Lung (tissue), 12 donors: ENCODE data around the gene GARIN3. TPM values are rescaled to one million over a fixed set of nuclear protein-coding genes. Genes with fewer than 3 reads are reported as not detected.
A peak's percentile ranks its signal among the peaks of the same experiment; 100 is the strongest.

Experiments used
- ATAC-seq: fragments of 200-7000 bp; cut with Tn5 transposase; one replicate; pipeline ENCODE4 v1.9.1; 2020; ENCODE audit warnings: moderate number of reproducible peaks; ENCODE audit not compliant: insufficient read depth, low FRiP score
- DNase-seq, 3 donors: peaks; one replicate each; pipeline ENCODE4 v3.0.0-alpha.2; 2013 to 2017
- H3K27ac ChIP-seq, 2 donors: one replicate each; pipeline ENCODE4 v1.5.1; 2013; ENCODE audit warnings: mild to moderate bottlenecking in 2 of 2, moderate library complexity in 2 of 2, control low read depth in 1 of 2, inconsistent platforms in 1 of 2, low read depth in 1 of 2, low read length in 1 of 2
- H3K27me3 ChIP-seq, 3 donors: one replicate each; pipeline ENCODE4 v1.5.1; 2013; ENCODE audit warnings: low read length in 2 of 3; ENCODE audit not compliant: control insufficient read depth in 3 of 3, insufficient read depth in 3 of 3
- H3K36me3 ChIP-seq, 4 donors: one replicate each; pipeline ENCODE4 v1.5.1; 2013; ENCODE audit warnings: low read length in 4 of 4, mild to moderate bottlenecking in 1 of 4, moderate library complexity in 1 of 4; ENCODE audit not compliant: control insufficient read depth in 4 of 4, insufficient read depth in 4 of 4
- H3K4me1 ChIP-seq, 5 donors: one replicate each; pipeline ENCODE4 v1.5.1; 2013; ENCODE audit warnings: low read length in 5 of 5, mild to moderate bottlenecking in 2 of 5, moderate library complexity in 1 of 5; ENCODE audit not compliant: control insufficient read depth in 5 of 5, insufficient read depth in 5 of 5
- H3K4me3 ChIP-seq: one replicate; pipeline ENCODE4 v1.5.1; 2013; ENCODE audit warnings: mild to moderate bottlenecking, control low read depth, moderate library complexity
- H3K9ac ChIP-seq, 2 donors: one replicate each; pipeline ENCODE4 v1.5.1; 2013; ENCODE audit warnings: low read length in 2 of 2, control low read depth in 1 of 2; ENCODE audit not compliant: insufficient read depth in 1 of 2
- H3K9me3 ChIP-seq, 4 donors: one replicate each; pipeline ENCODE4 v1.5.1; 2013; ENCODE audit warnings: low read length in 3 of 4, mild to moderate bottlenecking in 1 of 4, moderate library complexity in 1 of 4; ENCODE audit not compliant: control insufficient read depth in 4 of 4, insufficient read depth in 3 of 4
- WGBS, 2 donors: extraction: QIAGEN DNeasy Blood & Tissue Kit; methylation state at CpG; one replicate each; pipeline ENCODE4 v1.1.7; 2013; 5-methylcytosine and 5-hydroxymethylcytosine counted together
- polyA plus RNA-seq, 2 donors: library from polyadenylated mRNA; stranded (reverse); fragments of 200-250 nt; gene quantifications; one replicate each; pipeline ENCODE4 v1.2.1, GENCODE V29; 2013
- total RNA-seq, 2 donors: library from RNA; depleted of rRNA in 1 of 2; stranded (reverse); fragments of >200 nt in 1 of 2; gene quantifications; one replicate each; pipeline ENCODE4 v1.2.1, GENCODE V29; 2014 to 2021
- TF ChIP-seq, protein P1 (sequence below): IDR thresholded peaks from 2 replicates; pipeline ENCODE4 v1.5.1; 2012; ENCODE audit warnings: mild to moderate bottlenecking; ENCODE audit errors: control extremely low read depth, extremely low read depth
- donor health status: control.
- donor health status: control.
- donor health status: Bipolar disorder and iron deficiency.
- donor health status: healthy.
- donor health status: DM: yes; HTN: yes; CAD: no.

Gene GARIN3
- total and polyA plus RNA-seq, 4 donors, result not detected

DNA sequence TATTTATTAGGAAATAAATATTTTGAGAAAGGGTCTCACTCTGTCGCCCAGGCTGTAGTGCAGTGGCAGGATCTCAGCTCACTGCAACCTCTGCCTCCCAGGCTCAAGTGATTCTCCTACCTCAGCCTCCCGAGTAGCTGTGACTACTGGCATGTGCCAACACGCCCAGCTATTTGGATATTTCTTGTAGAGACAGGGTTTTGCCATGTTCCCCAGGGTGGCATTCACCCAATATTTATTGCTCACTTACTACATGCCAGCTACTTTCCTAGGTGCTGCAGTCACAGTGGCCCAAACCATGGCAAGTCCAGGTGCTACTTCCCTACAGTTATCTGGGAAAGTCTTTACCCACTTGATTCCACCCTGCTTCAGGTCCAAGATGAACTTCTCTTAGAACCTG, 15.1 kb downstream of the GARIN3 start:
- H3K9me3 ChIP-seq, result no peaks in the 10 kb centered on the region
- peaks cover 0 to 2% (median 0%) of the 10 kb centered on the region in 3 donors for H3K27me3 ChIP-seq
- DNase-seq (no peak), ATAC-seq (no peak)
- no peak overlapping the region for H3K9ac ChIP-seq
- H3K27ac ChIP-seq, result no peak overlapping the region
- TF ChIP-seq, protein P1, sequence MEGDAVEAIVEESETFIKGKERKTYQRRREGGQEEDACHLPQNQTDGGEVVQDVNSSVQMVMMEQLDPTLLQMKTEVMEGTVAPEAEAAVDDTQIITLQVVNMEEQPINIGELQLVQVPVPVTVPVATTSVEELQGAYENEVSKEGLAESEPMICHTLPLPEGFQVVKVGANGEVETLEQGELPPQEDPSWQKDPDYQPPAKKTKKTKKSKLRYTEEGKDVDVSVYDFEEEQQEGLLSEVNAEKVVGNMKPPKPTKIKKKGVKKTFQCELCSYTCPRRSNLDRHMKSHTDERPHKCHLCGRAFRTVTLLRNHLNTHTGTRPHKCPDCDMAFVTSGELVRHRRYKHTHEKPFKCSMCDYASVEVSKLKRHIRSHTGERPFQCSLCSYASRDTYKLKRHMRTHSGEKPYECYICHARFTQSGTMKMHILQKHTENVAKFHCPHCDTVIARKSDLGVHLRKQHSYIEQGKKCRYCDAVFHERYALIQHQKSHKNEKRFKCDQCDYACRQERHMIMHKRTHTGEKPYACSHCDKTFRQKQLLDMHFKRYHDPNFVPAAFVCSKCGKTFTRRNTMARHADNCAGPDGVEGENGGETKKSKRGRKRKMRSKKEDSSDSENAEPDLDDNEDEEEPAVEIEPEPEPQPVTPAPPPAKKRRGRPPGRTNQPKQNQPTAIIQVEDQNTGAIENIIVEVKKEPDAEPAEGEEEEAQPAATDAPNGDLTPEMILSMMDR, result no peak
- H3K4me1 ChIP-seq, result no peaks in the 10 kb centered on the region
- H3K4me3 ChIP-seq, result no peak overlapping the region
- 86 to 98% methylated on average over 3 of the region's 3 CpGs for WGBS, 2 donors
- no peaks in the 10 kb centered on the region for H3K36me3 ChIP-seq

DNA sequence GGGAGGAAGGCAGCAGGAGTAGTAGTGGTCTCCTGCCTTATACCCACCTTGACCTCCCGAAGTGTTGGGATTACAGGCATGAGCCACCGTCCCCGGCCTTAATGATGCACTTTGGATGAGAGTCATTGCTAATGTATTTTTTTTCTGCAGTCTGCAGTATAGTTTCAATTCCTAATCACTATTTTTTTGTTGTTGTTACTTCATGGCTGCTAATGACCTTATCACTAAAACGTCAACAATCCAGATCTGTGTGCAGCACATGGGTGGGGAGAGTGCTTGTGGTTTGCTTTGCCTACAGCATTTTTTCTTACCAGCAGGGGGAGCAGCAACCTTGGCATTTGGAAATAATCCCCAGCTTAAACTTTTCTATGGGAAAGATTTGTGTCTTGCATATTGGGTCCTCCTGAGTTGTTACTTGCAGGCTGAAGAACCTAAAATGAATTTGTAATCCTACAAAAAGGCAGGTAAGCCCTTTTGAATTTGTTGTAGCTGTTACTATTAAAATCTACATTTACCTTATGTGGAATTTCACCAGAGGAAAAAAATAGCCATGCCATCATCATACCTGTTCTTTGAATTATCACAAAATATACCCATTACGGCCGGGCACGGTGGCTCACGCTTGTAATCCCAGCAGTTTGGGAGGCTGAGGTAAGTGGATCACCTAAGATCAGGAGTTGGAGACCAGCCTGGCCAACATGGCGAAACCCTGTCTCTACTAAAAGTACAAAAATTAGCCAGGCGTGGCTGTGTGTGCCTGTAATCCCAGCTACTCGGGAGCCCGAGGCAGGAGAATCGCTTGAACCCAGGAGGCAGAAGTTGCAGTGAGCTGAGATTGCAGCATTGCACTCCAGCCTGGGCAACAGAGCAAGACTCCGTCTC, 17.1 kb downstream of the GARIN3 start:
- Histone ChIP-seq H3K9ac (no peak overlapping the region), H3K4me3 (no peak overlapping the region), H3K9me3 (no peaks in the 10 kb centered on the region), H3K27ac (no peak overlapping the region), H3K4me1 (peaks cover 0 to under 1% (median 0%) of the 10 kb centered on the region in 5 donors), H3K36me3 (no peaks in the 10 kb centered on the region), H3K27me3 (peaks cover 0 to 2% (median 0%) of the 10 kb centered on the region in 3 donors)
- 82 to 83% methylated on average over 14 of the region's 14 CpGs for WGBS, 2 donors
- ATAC-seq (no peak), DNase-seq (peak; percentile 65 to 82 (median 81))
- TF ChIP-seq, protein P1, result peak; percentile 78

DNA sequence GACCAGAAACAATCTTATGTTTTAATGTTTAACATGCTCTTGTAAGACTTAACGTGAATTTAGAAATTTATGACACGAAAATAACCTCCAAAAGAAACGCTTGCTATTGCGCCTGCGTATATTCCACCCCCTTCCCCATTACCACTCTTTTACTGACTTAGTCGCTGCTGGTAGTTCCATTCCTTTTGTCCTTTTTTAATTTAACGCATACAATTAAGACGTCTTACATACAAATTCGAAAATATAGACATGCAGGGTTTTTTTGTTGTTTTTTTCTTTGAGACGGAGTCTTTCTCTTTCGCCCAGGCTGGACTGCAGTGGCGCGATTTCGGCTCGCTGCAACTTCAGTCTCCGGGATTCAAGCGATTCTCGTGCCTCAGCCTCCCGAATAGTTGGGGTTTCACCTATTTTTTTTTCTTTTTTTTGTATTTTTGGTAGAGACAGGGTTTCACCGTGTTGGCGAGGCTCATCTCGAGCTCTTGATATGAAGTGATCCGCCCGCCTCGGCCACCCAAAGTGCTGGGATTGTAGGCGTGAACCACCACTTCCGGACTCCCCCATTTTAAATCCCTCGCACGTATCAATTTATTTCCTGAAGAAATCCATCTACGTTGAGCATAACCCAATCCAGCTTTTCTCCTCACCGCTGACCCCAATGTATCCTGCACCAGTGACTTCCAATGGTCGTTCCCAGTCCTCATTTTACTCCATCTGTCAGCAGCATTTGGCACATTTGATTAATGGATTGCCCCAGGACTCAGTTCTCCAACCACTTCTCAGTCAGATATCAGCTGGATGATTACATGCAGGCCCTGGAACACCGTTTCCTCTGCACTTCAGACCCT, 22.7 kb downstream of the GARIN3 start:
- Histone ChIP-seq H3K4me1 (peaks cover 4 to 8% (median 5%) of the 10 kb centered on the region in 5 donors), H3K27me3 (no peaks in the 10 kb centered on the region), H3K4me3 (peak overlapping the region; percentile 33), H3K9me3 (no peaks in the 10 kb centered on the region), H3K9ac (peak overlapping the region; percentile 56 to 98), H3K27ac (peak overlapping the region; percentile 78 to 92), H3K36me3 (peaks cover 0 to 3% (median 2%) of the 10 kb centered on the region in 4 donors)
- TF ChIP-seq, protein P1, result no peak
- DNase-seq, result peak in 2 of 3 donors; percentile 53 to 65
- ATAC-seq, result no peak
- WGBS, 2 donors, result 8 to 16% methylated on average over 33 of the region's 33 CpGs
